ENCODE measurements around the gene EEF2. TPM values are rescaled to one million over a fixed set of nuclear protein-coding genes. Genes with fewer than 3 reads are reported as not detected.

EEF2 gene
- polyA plus RNA-seq, 3 donors, result 264 to 836 (median 323) TPM

GRCh38 chr19:3950871-3951861 lies 34.1 kb downstream of the EEF2 start:
- H3K9me3 ChIP-seq (replicated peaks in 1 of 2; ENCODE audit: control insufficient read depth in 1 of 2, insufficient read depth in 1 of 2, low read length in 2 of 2), result no peaks in the 10 kb centered on the region
- peaks cover 4% of the 10 kb centered on the region for H4K20me1 ChIP-seq (ENCODE audit: insufficient read depth, low read length)
- peak overlapping the region; percentile 61 for H3K9ac ChIP-seq (ENCODE audit: insufficient read depth, low read length, poor library complexity, severe bottlenecking)
- Mint-ChIP-seq H3K4me3 (peak overlapping the region; percentile 88 to 93), H3K27me3 (ENCODE audit: low read depth in 3 of 3) (peaks cover 4 to 13% (median 9%) of the 10 kb centered on the region in 3 donors), H3K36me3 (peaks cover 2 to 6% of the 10 kb centered on the region in 2 donors), H3K4me1 (peaks cover 21% of the 10 kb centered on the region), H3K27ac (peak overlapping the region in 4 of 7 donors; percentile 32 to 47 (median 42)), H3K9me3 (peaks cover 0 to 2% (median 0%) of the 10 kb centered on the region in 7 donors)
- H3K4me2 ChIP-seq (replicated peaks; ENCODE audit: extremely low read depth, low read length, poor library complexity, severe bottlenecking), result peak overlapping the region; percentile 77
- peak overlapping the region; percentile 89 for H2AFZ ChIP-seq (ENCODE audit: insufficient read depth, low read depth, low read length, poor library complexity, severe bottlenecking)
- no peak overlapping the region for H3K27ac ChIP-seq (ENCODE audit: low read depth in 1 of 2, low read length in 2 of 2)
- TF ChIP-seq, protein P1, sequence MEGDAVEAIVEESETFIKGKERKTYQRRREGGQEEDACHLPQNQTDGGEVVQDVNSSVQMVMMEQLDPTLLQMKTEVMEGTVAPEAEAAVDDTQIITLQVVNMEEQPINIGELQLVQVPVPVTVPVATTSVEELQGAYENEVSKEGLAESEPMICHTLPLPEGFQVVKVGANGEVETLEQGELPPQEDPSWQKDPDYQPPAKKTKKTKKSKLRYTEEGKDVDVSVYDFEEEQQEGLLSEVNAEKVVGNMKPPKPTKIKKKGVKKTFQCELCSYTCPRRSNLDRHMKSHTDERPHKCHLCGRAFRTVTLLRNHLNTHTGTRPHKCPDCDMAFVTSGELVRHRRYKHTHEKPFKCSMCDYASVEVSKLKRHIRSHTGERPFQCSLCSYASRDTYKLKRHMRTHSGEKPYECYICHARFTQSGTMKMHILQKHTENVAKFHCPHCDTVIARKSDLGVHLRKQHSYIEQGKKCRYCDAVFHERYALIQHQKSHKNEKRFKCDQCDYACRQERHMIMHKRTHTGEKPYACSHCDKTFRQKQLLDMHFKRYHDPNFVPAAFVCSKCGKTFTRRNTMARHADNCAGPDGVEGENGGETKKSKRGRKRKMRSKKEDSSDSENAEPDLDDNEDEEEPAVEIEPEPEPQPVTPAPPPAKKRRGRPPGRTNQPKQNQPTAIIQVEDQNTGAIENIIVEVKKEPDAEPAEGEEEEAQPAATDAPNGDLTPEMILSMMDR (IDR thresholded peaks at IDR 0.05), result no peak
- H3K27me3 ChIP-seq (ENCODE audit: control insufficient read depth in 2 of 2, insufficient read depth in 2 of 2, low read length in 2 of 2), result no peaks in the 10 kb centered on the region
- H3K4me3 ChIP-seq (replicated peaks in 1 of 3; ENCODE audit: low read depth in 2 of 3, low read length in 3 of 3), result peak overlapping the region; percentile 32 to 77 (median 53)
- peaks cover 0 to 16% of the 10 kb centered on the region in 2 donors for H3K4me1 ChIP-seq (ENCODE audit: control insufficient read depth in 1 of 2, insufficient read depth in 2 of 2, low read length in 2 of 2)
- H3K36me3 ChIP-seq (replicated peaks in 1 of 2; ENCODE audit: control insufficient read depth in 1 of 2, insufficient read depth in 2 of 2, low read length in 2 of 2), result peaks cover 2 to 6% of the 10 kb centered on the region in 2 donors
- H3K79me2 ChIP-seq (ENCODE audit: insufficient read depth, low read length), result no peaks in the 10 kb centered on the region
- 23% methylated on average over 22 of the region's 41 CpGs for WGBS (ENCODE audit: insufficient coverage)
- intact Hi-C loops (cut with micrococcal nuclease), result no loop called here
- peak in 1 of 3 donors; percentile 16 for DNase-seq

DNA sequence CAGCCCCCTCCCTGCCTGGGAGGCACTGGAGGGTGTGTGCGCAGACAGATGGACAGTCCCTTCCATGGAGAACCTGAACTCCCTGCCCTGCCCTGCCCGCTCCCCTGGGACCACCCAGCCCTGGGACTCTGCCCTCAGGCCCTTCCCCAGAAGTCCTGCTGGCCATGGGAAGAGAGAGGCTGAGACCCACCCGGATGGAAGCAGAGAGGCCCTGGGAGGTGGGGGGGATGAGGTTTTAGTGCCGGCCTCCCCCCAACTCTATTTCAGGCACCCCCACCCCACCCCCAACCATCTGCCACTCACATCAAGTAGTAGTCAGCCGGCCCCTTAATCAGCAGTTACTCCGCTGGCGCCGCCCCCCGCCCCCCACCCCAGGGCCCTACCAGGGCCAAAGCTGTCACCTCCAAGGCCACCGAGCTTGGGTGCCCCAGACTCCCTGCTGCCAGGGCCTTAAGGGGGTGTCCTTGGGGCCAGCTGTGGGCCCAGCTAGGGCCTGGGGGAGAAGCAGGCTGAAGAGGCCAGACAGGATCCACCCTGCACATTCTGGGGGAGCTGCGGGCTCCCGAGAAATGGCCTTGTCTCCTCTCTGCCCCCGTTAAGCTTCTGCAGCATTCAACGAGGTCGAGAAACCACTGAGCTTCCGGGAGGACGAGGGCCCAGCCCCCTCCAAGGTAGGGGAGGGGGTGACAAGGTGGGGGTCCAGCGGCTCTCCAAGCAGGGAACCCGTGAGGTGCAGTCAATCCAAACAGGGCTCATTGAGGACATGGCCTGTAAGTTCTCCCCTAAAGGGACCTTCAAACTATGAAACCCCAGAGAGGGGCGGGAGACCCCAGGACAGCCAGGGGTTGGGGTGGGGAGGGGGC lies 35.0 kb downstream of the EEF2 start:
- H3K36me3 ChIP-seq (replicated peaks in 1 of 2; ENCODE audit: control insufficient read depth in 1 of 2, insufficient read depth in 2 of 2, low read length in 2 of 2), result no peaks in the 10 kb centered on the region
- no peaks in the 10 kb centered on the region for H3K27me3 ChIP-seq (ENCODE audit: control insufficient read depth in 2 of 2, insufficient read depth in 2 of 2, low read length in 2 of 2)
- H3K9me3 ChIP-seq (replicated peaks in 1 of 2; ENCODE audit: control insufficient read depth in 1 of 2, insufficient read depth in 1 of 2, low read length in 2 of 2), result no peaks in the 10 kb centered on the region
- H4K20me1 ChIP-seq (ENCODE audit: insufficient read depth, low read length), result no peaks in the 10 kb centered on the region
- peaks cover 0 to 16% of the 10 kb centered on the region in 2 donors for H3K4me1 ChIP-seq (ENCODE audit: control insufficient read depth in 1 of 2, insufficient read depth in 2 of 2, low read length in 2 of 2)
- H2AFZ ChIP-seq (ENCODE audit: insufficient read depth, low read depth, low read length, poor library complexity, severe bottlenecking), result peak overlapping the region; percentile 89
- TF ChIP-seq, protein P1 (IDR thresholded peaks at IDR 0.05), result no peak
- H3K36me3 Mint-ChIP-seq, result no peaks in the 10 kb centered on the region
- H3K4me1 Mint-ChIP-seq, result peaks cover 21% of the 10 kb centered on the region
- peaks cover 0 to 2% (median 0%) of the 10 kb centered on the region in 7 donors for H3K9me3 Mint-ChIP-seq
- peak overlapping the region; percentile 61 for H3K9ac ChIP-seq (ENCODE audit: insufficient read depth, low read length, poor library complexity, severe bottlenecking)
- H3K4me3 ChIP-seq (replicated peaks in 1 of 3; ENCODE audit: low read depth in 2 of 3, low read length in 3 of 3), result peak overlapping the region in 2 of 3 experiments; percentile 53 to 77
- WGBS (ENCODE audit: insufficient coverage), result 37% methylated on average over 7 of the region's 20 CpGs
- peak overlapping the region in 1 of 2 donors; percentile 6 for H3K4me3 Mint-ChIP-seq
- intact Hi-C loops (cut with micrococcal nuclease), result no loop called here
- H3K4me2 ChIP-seq (replicated peaks; ENCODE audit: extremely low read depth, low read length, poor library complexity, severe bottlenecking), result peak overlapping the region; percentile 77
- H3K79me2 ChIP-seq (ENCODE audit: insufficient read depth, low read length), result no peaks in the 10 kb centered on the region
- peaks cover 4 to 13% (median 11%) of the 10 kb centered on the region in 3 donors for H3K27me3 Mint-ChIP-seq (ENCODE audit: low read depth in 3 of 3)
- H3K27ac ChIP-seq (ENCODE audit: low read depth in 1 of 2, low read length in 2 of 2), result no peak overlapping the region
- H3K27ac Mint-ChIP-seq, result peak overlapping the region in 1 of 7 donors; percentile 25
- DNase-seq, result no peak

Measured in CD14-positive monocyte (primary cell).